Neural progenitor cell (in vitro differentiated cells): ENCODE results near the gene SNAPC4. TPM values are rescaled to one million over a fixed set of nuclear protein-coding genes. Genes with fewer than 3 reads are reported as not detected.

ENCODE experiments used
- DNase-seq: peaks from one replicate; pipeline ENCODE4 v3.0.0-alpha.2; 2016; ENCODE audit warnings: low spot score
- H2AFZ ChIP-seq: fragments of 200-600 bp; sonication (generic); replicated peaks from 2 replicates; pipeline ENCODE4 v1.6.1; 2016; ENCODE audit warnings: antibody characterized with exemption
- H3F3A ChIP-seq: fragments of 200-600 bp; sonication (generic); 2 replicates; pipeline ENCODE4 v1.6.1; 2016; ENCODE audit warnings: antibody characterized with exemption, low read depth
- H3K27ac ChIP-seq: fragments of 200-600 bp; sonication (generic); 2 replicates; pipeline ENCODE4 v1.5.1; 2016; ENCODE audit warnings: mild to moderate bottlenecking
- H3K27me3 ChIP-seq: fragments of 200-600 bp; sonication (generic); 2 replicates; pipeline ENCODE4 v1.6.1; 2016; ENCODE audit warnings: mild to moderate bottlenecking, moderate library complexity
- H3K36me3 ChIP-seq: fragments of 200-600 bp; sonication (generic); 2 replicates; pipeline ENCODE4 v1.5.1; 2016
- H3K4me1 ChIP-seq: fragments of 200-600 bp; sonication (generic); 2 replicates; pipeline ENCODE4 v1.6.1; 2016; ENCODE audit warnings: mixed run types
- H3K4me2 ChIP-seq: fragments of 200-600 bp; sonication (generic); 2 replicates; pipeline ENCODE4 v1.6.1; 2016
- H3K4me3 ChIP-seq: fragments of 200-600 bp; sonication (generic); 2 replicates; pipeline ENCODE4 v1.5.1; 2016
- H3K79me2 ChIP-seq: fragments of 200-600 bp; sonication (generic); 2 replicates; pipeline ENCODE4 v1.6.1; 2016; ENCODE audit warnings: low read depth
- H3K9ac ChIP-seq: fragments of 200-600 bp; sonication (generic); 2 replicates; pipeline ENCODE4 v1.6.1; 2016
- H3K9me3 ChIP-seq: fragments of 200-600 bp; sonication (generic); 2 replicates; pipeline ENCODE4 v1.5.1; 2016; ENCODE audit warnings: low read depth
- H4K20me1 ChIP-seq: fragments of 200-600 bp; sonication (generic); 2 replicates; pipeline ENCODE4 v1.6.1; 2016; ENCODE audit warnings: low read depth
- H3K27ac Mint-ChIP-seq: 3 replicates; pipeline ENCODE4 v1.8.0; 2021; ENCODE audit warnings: mixed read lengths
- H3K27me3 Mint-ChIP-seq: 2 replicates; pipeline ENCODE4 v1.8.0; 2022; ENCODE audit warnings: low read depth, mild to moderate bottlenecking, inconsistent platforms, moderate library complexity, mixed read lengths; ENCODE audit not compliant: insufficient read depth
- H3K36me3 Mint-ChIP-seq: 3 replicates; pipeline ENCODE4 v1.8.0; 2021; ENCODE audit warnings: mixed read lengths
- H3K4me1 Mint-ChIP-seq: 3 replicates; pipeline ENCODE4 v1.8.0; 2021; ENCODE audit warnings: mixed read lengths
- H3K4me3 Mint-ChIP-seq: 3 replicates; pipeline ENCODE4 v1.8.0; 2021; ENCODE audit warnings: mild to moderate bottlenecking, moderate library complexity, mixed read lengths
- H3K9me3 Mint-ChIP-seq: 3 replicates; pipeline ENCODE4 v1.8.0; 2020; ENCODE audit warnings: mixed read lengths
- EZH2 ChIP-seq: fragments of 200-600 bp; sonication (generic); IDR thresholded peaks from 2 replicates; pipeline ENCODE4 v1.6.1; 2017; ENCODE audit warnings: antibody characterized with exemption, mild to moderate bottlenecking, moderate library complexity
- EZH2phosphoT487 ChIP-seq: fragments of 200-600 bp; sonication (generic); IDR thresholded peaks from 2 replicates; pipeline ENCODE4 v1.6.1; 2017; ENCODE audit warnings: antibody characterized with exemption
- total RNA-seq: library from RNA; depleted of rRNA; stranded (reverse); fragments of >200 nt; gene quantifications from 2 replicates; pipeline ENCODE4 v1.2.3, GENCODE V29; 2015; ENCODE audit warnings: low replicate concordance
- TF ChIP-seq, protein P1 (sequence below): fragments of 200-600 bp; sonication (generic); IDR thresholded peaks from 2 replicates; pipeline ENCODE4 v1.5.1; 2017; ENCODE audit warnings: antibody characterized with exemption, mild to moderate bottlenecking

SNAPC4 gene
- total RNA-seq, 1 donor from 2014 or later: 6.8 TPM

DNA sequence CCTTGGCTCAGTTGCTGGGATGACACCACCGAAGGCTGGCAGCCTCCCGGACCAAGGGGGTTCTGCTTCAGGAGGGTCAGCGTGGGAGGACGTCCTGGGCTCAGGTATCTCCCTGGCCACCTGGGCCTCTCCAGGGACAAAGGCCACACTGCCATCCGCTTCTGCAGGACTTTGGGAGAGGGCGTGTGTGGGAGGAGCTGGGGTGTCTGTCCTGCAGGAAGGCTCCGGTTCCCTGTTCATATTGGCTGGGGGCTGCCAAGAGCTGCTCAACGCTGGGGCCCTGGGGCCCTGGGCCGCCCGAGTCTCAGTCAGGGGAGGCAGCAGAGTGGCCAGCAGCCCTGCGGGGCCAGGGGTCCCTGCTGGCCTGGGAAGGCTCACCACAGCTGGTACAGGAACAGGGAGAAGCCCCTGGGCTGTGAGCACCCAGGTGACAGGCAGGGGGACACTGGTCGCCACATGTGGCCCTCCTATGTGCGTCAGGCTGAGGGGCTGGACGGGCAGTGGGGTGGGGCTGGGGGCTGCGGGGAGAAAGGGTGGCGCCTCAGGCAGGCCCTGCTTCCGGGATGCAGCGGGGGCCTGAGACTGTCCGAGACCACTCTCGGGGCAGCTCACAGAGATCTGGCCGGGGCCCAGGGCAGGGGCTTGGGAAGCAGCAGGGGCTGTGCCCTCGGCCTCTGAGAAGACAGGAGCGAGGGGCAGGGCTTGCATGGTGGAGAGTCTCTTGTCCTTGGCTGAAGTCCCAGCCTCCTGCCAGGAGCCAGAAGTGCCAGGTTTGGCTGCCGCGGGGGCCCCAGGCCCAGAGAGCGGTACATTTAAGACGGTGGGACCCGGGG, 21.6 kb downstream of the SNAPC4 start:
- no peaks in the 10 kb centered on the region for H3K36me3 ChIP-seq
- no peak overlapping the region for H2AFZ ChIP-seq
- H3K9me3 ChIP-seq: no peaks in the 10 kb centered on the region
- DNase-seq: no peak
- H3K9ac ChIP-seq: no peak overlapping the region
- no peaks in the 10 kb centered on the region for H4K20me1 ChIP-seq
- H3K27ac ChIP-seq: no peak overlapping the region
- H3F3A ChIP-seq: no peaks in the 10 kb centered on the region
- no peaks in the 10 kb centered on the region for H3K4me1 ChIP-seq
- TF ChIP-seq, protein P1, sequence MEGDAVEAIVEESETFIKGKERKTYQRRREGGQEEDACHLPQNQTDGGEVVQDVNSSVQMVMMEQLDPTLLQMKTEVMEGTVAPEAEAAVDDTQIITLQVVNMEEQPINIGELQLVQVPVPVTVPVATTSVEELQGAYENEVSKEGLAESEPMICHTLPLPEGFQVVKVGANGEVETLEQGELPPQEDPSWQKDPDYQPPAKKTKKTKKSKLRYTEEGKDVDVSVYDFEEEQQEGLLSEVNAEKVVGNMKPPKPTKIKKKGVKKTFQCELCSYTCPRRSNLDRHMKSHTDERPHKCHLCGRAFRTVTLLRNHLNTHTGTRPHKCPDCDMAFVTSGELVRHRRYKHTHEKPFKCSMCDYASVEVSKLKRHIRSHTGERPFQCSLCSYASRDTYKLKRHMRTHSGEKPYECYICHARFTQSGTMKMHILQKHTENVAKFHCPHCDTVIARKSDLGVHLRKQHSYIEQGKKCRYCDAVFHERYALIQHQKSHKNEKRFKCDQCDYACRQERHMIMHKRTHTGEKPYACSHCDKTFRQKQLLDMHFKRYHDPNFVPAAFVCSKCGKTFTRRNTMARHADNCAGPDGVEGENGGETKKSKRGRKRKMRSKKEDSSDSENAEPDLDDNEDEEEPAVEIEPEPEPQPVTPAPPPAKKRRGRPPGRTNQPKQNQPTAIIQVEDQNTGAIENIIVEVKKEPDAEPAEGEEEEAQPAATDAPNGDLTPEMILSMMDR: no peak
- TF ChIP-seq EZH2phosphoT487 (no peak), EZH2 (no peak)
- H3K4me3 Mint-ChIP-seq: no peak overlapping the region
- H3K4me3 ChIP-seq: no peak overlapping the region
- H3K79me2 ChIP-seq: no peaks in the 10 kb centered on the region
- H3K36me3 Mint-ChIP-seq: no peaks in the 10 kb centered on the region
- no peak overlapping the region for H3K4me2 ChIP-seq
- no peaks in the 10 kb centered on the region for H3K27me3 ChIP-seq
- H3K27me3 Mint-ChIP-seq: peaks cover 2% of the 10 kb centered on the region
- H3K4me1 Mint-ChIP-seq: no peaks in the 10 kb centered on the region
- H3K9me3 Mint-ChIP-seq: no peaks in the 10 kb centered on the region
- no peak overlapping the region for H3K27ac Mint-ChIP-seq

GRCh38 chr9:136377341-136378169, 22.4 kb downstream of the SNAPC4 start:
- H3K9me3 Mint-ChIP-seq: no peaks in the 10 kb centered on the region
- H3K4me3 Mint-ChIP-seq: no peak overlapping the region
- no peaks in the 10 kb centered on the region for H3K36me3 ChIP-seq

DNA sequence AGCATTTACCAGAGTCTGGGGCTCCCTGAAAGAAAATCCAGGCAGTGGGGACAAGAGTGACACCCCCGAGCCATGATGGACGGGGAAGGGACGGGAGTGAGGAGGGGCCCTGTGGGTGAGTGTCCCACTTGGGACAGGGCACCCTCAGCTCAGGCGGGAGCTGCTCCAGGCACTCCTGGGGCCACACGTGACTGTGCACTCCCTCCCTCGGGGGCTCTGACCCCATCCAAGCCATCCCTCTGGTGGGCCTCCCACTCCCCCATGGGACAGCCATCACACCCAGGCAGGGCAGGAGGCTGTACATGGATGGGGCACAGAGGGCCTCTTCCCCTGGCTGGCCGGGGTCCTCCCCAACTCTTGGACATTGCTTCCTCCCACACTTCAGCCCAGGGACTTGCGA, 23.5 kb downstream of the SNAPC4 start:
- H3K4me1 ChIP-seq: no peaks in the 10 kb centered on the region
- Mint-ChIP-seq H3K27ac (no peak overlapping the region), H3K4me1 (peaks cover 6% of the 10 kb centered on the region), H3K36me3 (no peaks in the 10 kb centered on the region), H3K4me3 (no peak overlapping the region), H3K9me3 (no peaks in the 10 kb centered on the region), H3K27me3 (peaks cover 2% of the 10 kb centered on the region)
- H3K27me3 ChIP-seq: no peaks in the 10 kb centered on the region
- no peak overlapping the region for H3K9ac ChIP-seq
- H3K4me3 ChIP-seq: no peak overlapping the region
- no peaks in the 10 kb centered on the region for H3K79me2 ChIP-seq
- no peaks in the 10 kb centered on the region for H3F3A ChIP-seq
- H2AFZ ChIP-seq: no peak overlapping the region
- no peak for DNase-seq
- H3K4me2 ChIP-seq: no peak overlapping the region
- no peaks in the 10 kb centered on the region for H3K9me3 ChIP-seq
- TF ChIP-seq EZH2phosphoT487 (no peak), EZH2 (no peak)
- TF ChIP-seq, protein P1: no peak
- H4K20me1 ChIP-seq: no peaks in the 10 kb centered on the region
- H3K36me3 ChIP-seq: no peaks in the 10 kb centered on the region
- no peak overlapping the region for H3K27ac ChIP-seq

More at GRCh38 chr9:136377341-136378169, 22.4 kb downstream of the SNAPC4 start:
- H4K20me1 ChIP-seq: no peaks in the 10 kb centered on the region
- H3K79me2 ChIP-seq: no peaks in the 10 kb centered on the region
- peaks cover 6% of the 10 kb centered on the region for H3K4me1 Mint-ChIP-seq
- no peak overlapping the region for H3K27ac Mint-ChIP-seq
- peaks cover 2% of the 10 kb centered on the region for H3K27me3 Mint-ChIP-seq
- H3K4me1 ChIP-seq: no peaks in the 10 kb centered on the region
- H3K27ac ChIP-seq: no peak overlapping the region
- TF ChIP-seq, protein P1: no peak
- TF ChIP-seq EZH2 (no peak), EZH2phosphoT487 (no peak)
- H3K9ac ChIP-seq: no peak overlapping the region
- DNase-seq: no peak
- H3K27me3 ChIP-seq: no peaks in the 10 kb centered on the region
- no peaks in the 10 kb centered on the region for H3K36me3 Mint-ChIP-seq
- H2AFZ ChIP-seq: no peak overlapping the region
- no peak overlapping the region for H3K4me3 ChIP-seq
- H3F3A ChIP-seq: no peaks in the 10 kb centered on the region
- no peak overlapping the region for H3K4me2 ChIP-seq
- no peaks in the 10 kb centered on the region for H3K9me3 ChIP-seq
